Effector memory CD8-positive, alpha-beta T cell (primary cell): Measurements from ENCODE around the gene HIVEP2.
A peak's percentile ranks its signal among the peaks of the same experiment; 100 is the strongest.

ENCODE experiments used
- ATAC-seq: fragments of 150-1000 bp; cut with Tn5 transposase; replicated peaks from 2 replicates; pipeline ENCODE4 v1.10.0; 2021; ENCODE audit warnings: mild to moderate bottlenecking, moderate library complexity
- DNase-seq, 3 experiments: peaks; one replicate each; pipeline ENCODE4 v3.0.0; 2021
- H3K27ac Mint-ChIP-seq, 2 donors: one replicate each; pipeline ENCODE4 v1.8.0; 2022; ENCODE audit warnings: mild to moderate bottlenecking in 2 of 2, mixed read lengths in 2 of 2, moderate library complexity in 2 of 2
- H3K27me3 Mint-ChIP-seq, 2 donors: one replicate each; pipeline ENCODE4 v1.8.0; 2022; ENCODE audit warnings: mixed read lengths in 2 of 2
- H3K36me3 Mint-ChIP-seq: one replicate; pipeline ENCODE4 v1.8.0; 2022; ENCODE audit warnings: mild to moderate bottlenecking, moderate library complexity, mixed read lengths; ENCODE audit not compliant: insufficient read depth
- H3K4me1 Mint-ChIP-seq, 2 donors: one replicate each; pipeline ENCODE4 v1.8.0; 2022; ENCODE audit warnings: low read depth in 2 of 2, mixed read lengths in 2 of 2
- H3K4me3 Mint-ChIP-seq, 2 donors: one replicate each; pipeline ENCODE4 v1.8.0; 2022; ENCODE audit warnings: mild to moderate bottlenecking in 2 of 2, mixed read lengths in 2 of 2, moderate library complexity in 2 of 2
- H3K9me3 Mint-ChIP-seq, 2 donors: one replicate each; pipeline ENCODE4 v1.8.0; 2022; ENCODE audit warnings: mixed read lengths in 2 of 2

Gene HIVEP2

GRCh38 chr6:142953373-142954273 lies 8.6 kb upstream of the HIVEP2 start:
- no peaks in the 10 kb centered on the region for H3K9me3 Mint-ChIP-seq
- no peaks in the 10 kb centered on the region for H3K4me1 Mint-ChIP-seq
- no peak for DNase-seq
- H3K27me3 Mint-ChIP-seq = no peaks in the 10 kb centered on the region
- H3K27ac Mint-ChIP-seq = no peak overlapping the region
- H3K36me3 Mint-ChIP-seq = no peaks in the 10 kb centered on the region
- H3K4me3 Mint-ChIP-seq = no peak overlapping the region
- peak; percentile 84 for ATAC-seq

- Mint-ChIP-seq H3K4me3 (no peak overlapping the region), H3K9me3 (no peaks in the 10 kb centered on the region), H3K4me1 (peaks cover 0 to 7% of the 10 kb centered on the region in 2 donors), H3K27ac (peak overlapping the region in 1 of 2 donors; percentile 35), H3K27me3 (no peaks in the 10 kb centered on the region), H3K36me3 (peaks cover 7% of the 10 kb centered on the region)
- no peak for DNase-seq
- no peak for ATAC-seq
Measured at GRCh38 chr6:142952614-142953013, 7.6 kb upstream of the HIVEP2 start.

- H3K27ac Mint-ChIP-seq = no peak overlapping the region
- no peaks in the 10 kb centered on the region for H3K27me3 Mint-ChIP-seq
Measured at GRCh38 chr6:142950291-142950690, 5.3 kb upstream of the HIVEP2 start.

GRCh38 chr6:142947714-142948480 lies 2.9 kb upstream of the HIVEP2 start:
- no peaks in the 10 kb centered on the region for H3K9me3 Mint-ChIP-seq
- no peaks in the 10 kb centered on the region for H3K27me3 Mint-ChIP-seq
- peak overlapping the region; percentile 92 to 98 for H3K4me3 Mint-ChIP-seq
- ATAC-seq = peak; percentile 9
- H3K36me3 Mint-ChIP-seq = peaks cover 53% of the 10 kb centered on the region
- no peak for DNase-seq
- H3K27ac Mint-ChIP-seq = peak overlapping the region; percentile 99 to 100
- H3K4me1 Mint-ChIP-seq = peaks cover 11 to 25% of the 10 kb centered on the region in 2 donors

More at GRCh38 chr6:142950291-142950690, 5.3 kb upstream of the HIVEP2 start:
- DNase-seq (no peak), ATAC-seq (no peak)
- no peak overlapping the region for H3K4me3 Mint-ChIP-seq
- H3K9me3 Mint-ChIP-seq = no peaks in the 10 kb centered on the region
- peaks cover 0 to 8% of the 10 kb centered on the region in 2 donors for H3K4me1 Mint-ChIP-seq
- peaks cover 30% of the 10 kb centered on the region for H3K36me3 Mint-ChIP-seq

- H3K4me1 Mint-ChIP-seq = peaks cover 16 to 32% of the 10 kb centered on the region in 2 donors
- ATAC-seq = peak; percentile 49
- H3K36me3 Mint-ChIP-seq = peaks cover 55% of the 10 kb centered on the region
- peak overlapping the region; percentile 99 to 100 for H3K27ac Mint-ChIP-seq
- DNase-seq = peak; percentile 85 to 88 (median 86)
- H3K4me3 Mint-ChIP-seq = peak overlapping the region; percentile 92 to 98
- no peaks in the 10 kb centered on the region for H3K9me3 Mint-ChIP-seq
- H3K27me3 Mint-ChIP-seq = no peaks in the 10 kb centered on the region
Measured at GRCh38 chr6:142946924-142947713, 2.1 kb upstream of the HIVEP2 start.

- H3K27ac Mint-ChIP-seq = peak overlapping the region; percentile 99 to 100
- no peaks in the 10 kb centered on the region for H3K27me3 Mint-ChIP-seq
- H3K36me3 Mint-ChIP-seq = peaks cover 55% of the 10 kb centered on the region
- peak; percentile 39 for ATAC-seq
- peak overlapping the region; percentile 92 to 98 for H3K4me3 Mint-ChIP-seq
- H3K4me1 Mint-ChIP-seq = peaks cover 23 to 40% of the 10 kb centered on the region in 2 donors
- H3K9me3 Mint-ChIP-seq = no peaks in the 10 kb centered on the region
- peak; percentile 91 to 92 (median 91) for DNase-seq
Measured at GRCh38 chr6:142946181-142946923, 1.4 kb upstream of the HIVEP2 start.

- DNase-seq = peak; percentile 63 to 70 (median 69)
Measured at GRCh38 chr6:142945446-142946180, 637 bp upstream of the HIVEP2 start.

GRCh38 chr6:142944124-142945048 lies 590 bp downstream of the HIVEP2 start:
- Mint-ChIP-seq H3K27ac (peak overlapping the region; percentile 99 to 100), H3K9me3 (no peaks in the 10 kb centered on the region), H3K27me3 (no peaks in the 10 kb centered on the region), H3K4me3 (peak overlapping the region; percentile 92 to 98), H3K36me3 (peaks cover 55% of the 10 kb centered on the region), H3K4me1 (peaks cover 35 to 56% of the 10 kb centered on the region in 2 donors)
- peak; percentile 38 for ATAC-seq
- peak; percentile 85 to 86 (median 86) for DNase-seq

More at GRCh38 chr6:142945446-142946180, 637 bp upstream of the HIVEP2 start:
- Mint-ChIP-seq H3K36me3 (peaks cover 55% of the 10 kb centered on the region), H3K4me3 (peak overlapping the region; percentile 92 to 98), H3K27me3 (no peaks in the 10 kb centered on the region), H3K4me1 (peaks cover 30 to 47% of the 10 kb centered on the region in 2 donors), H3K27ac (peak overlapping the region; percentile 99 to 100), H3K9me3 (no peaks in the 10 kb centered on the region)
- peak; percentile 4 for ATAC-seq

GRCh38 chr6:142943711-142944123 lies 1.3 kb downstream of the HIVEP2 start:
- H3K4me1 Mint-ChIP-seq = peaks cover 38 to 60% of the 10 kb centered on the region in 2 donors
- no peaks in the 10 kb centered on the region for H3K9me3 Mint-ChIP-seq
- peaks cover 55% of the 10 kb centered on the region for H3K36me3 Mint-ChIP-seq
- no peaks in the 10 kb centered on the region for H3K27me3 Mint-ChIP-seq
- ATAC-seq (no peak), DNase-seq (peak; percentile 29 to 58 (median 40))
- peak overlapping the region; percentile 92 to 98 for H3K4me3 Mint-ChIP-seq
- peak overlapping the region; percentile 99 to 100 for H3K27ac Mint-ChIP-seq

- H3K27ac Mint-ChIP-seq = peak overlapping the region; percentile 99 to 100
Measured at GRCh38 chr6:142942805-142943227, 2.2 kb downstream of the HIVEP2 start.

GRCh38 chr6:142942238-142942637 lies 2.7 kb downstream of the HIVEP2 start:
- DNase-seq (no peak), ATAC-seq (no peak)
- Mint-ChIP-seq H3K9me3 (no peaks in the 10 kb centered on the region), H3K4me3 (peak overlapping the region; percentile 92 to 98), H3K27me3 (no peaks in the 10 kb centered on the region), H3K4me1 (peaks cover 46 to 67% of the 10 kb centered on the region in 2 donors), H3K36me3 (peaks cover 44% of the 10 kb centered on the region), H3K27ac (peak overlapping the region; percentile 99 to 100)

More at GRCh38 chr6:142942805-142943227, 2.2 kb downstream of the HIVEP2 start:
- peaks cover 50% of the 10 kb centered on the region for H3K36me3 Mint-ChIP-seq
- H3K4me3 Mint-ChIP-seq = peak overlapping the region; percentile 92 to 98
- ATAC-seq = no peak
- DNase-seq = no peak
- H3K4me1 Mint-ChIP-seq = peaks cover 44 to 64% of the 10 kb centered on the region in 2 donors
- no peaks in the 10 kb centered on the region for H3K27me3 Mint-ChIP-seq
- no peaks in the 10 kb centered on the region for H3K9me3 Mint-ChIP-seq
